IMR-90 (cell line): ENCODE measurements around the gene TF. TPM values are rescaled to one million over a fixed set of nuclear protein-coding genes. Genes with fewer than 3 reads are reported as not detected.

Experiments used
- ATAC-seq: fragments of 200-7000 bp; cut with Tn5 transposase; 2 replicates; pipeline ENCODE4 v1.9.1; 2020; ENCODE audit warnings: low read depth, mild to moderate bottlenecking, moderate library complexity
- BruUV-seq: library from RNA; stranded (reverse); fragments of 400-500 nt; replicated peaks from 2 replicates; lab custom pipeline; 2021; lab: Mats Ljungman, UMichigan
- CTCF ChIA-PET: fragments of 300-600 bp; formaldehyde crosslinking; extraction: SDS; loops from one replicate; lab custom pipeline; 2021; ENCODE audit warnings: antibody characterized with exemption; lab: Yijun Ruan, JAX
- POLR2A ChIA-PET: fragments of 300-600 bp; sonication (Branson Sonifier 250); formaldehyde crosslinking; loops from one replicate; lab custom pipeline; 2022; ENCODE audit warnings: antibody characterized with exemption; ENCODE audit not compliant: unreplicated experiment; lab: Charles Lee
- DNase-seq: peaks from one replicate; pipeline ENCODE4 v3.0.0; 2013
- H2AFZ ChIP-seq: replicated peaks from 2 replicates; pipeline ENCODE3; 2013; ENCODE audit warnings: low read length, mild to moderate bottlenecking; ENCODE audit not compliant: poor library complexity
- H2AK5ac ChIP-seq: 2 replicates; pipeline ENCODE4 v1.6.1; 2013; ENCODE audit warnings: low read depth, low read length, inconsistent platforms
- H2AK9ac ChIP-seq: replicated peaks from 2 replicates; pipeline ENCODE3; 2013; ENCODE audit warnings: mild to moderate bottlenecking, low read depth, low read length, moderate library complexity; ENCODE audit not compliant: poor library complexity
- H2BK120ac ChIP-seq: 2 replicates; pipeline ENCODE4 v1.6.1; 2013; ENCODE audit warnings: low read depth, low read length, inconsistent platforms
- H2BK15ac ChIP-seq: 3 replicates; pipeline ENCODE4 v1.6.1; 2013; ENCODE audit warnings: low read depth, low read length, inconsistent platforms
- H2BK20ac ChIP-seq: 2 replicates; pipeline ENCODE4 v1.6.1; 2013; ENCODE audit warnings: low read depth, mild to moderate bottlenecking, inconsistent platforms, low read length, moderate library complexity
- H2BK5ac ChIP-seq: 2 replicates; pipeline ENCODE4 v1.6.1; 2013; ENCODE audit warnings: mild to moderate bottlenecking, low read depth, low read length, inconsistent platforms; ENCODE audit not compliant: poor library complexity, severe bottlenecking
- H3K14ac ChIP-seq: replicated peaks from 2 replicates; pipeline ENCODE4 v1.6.1; 2013; ENCODE audit warnings: low read depth, low read length, inconsistent platforms
- H3K18ac ChIP-seq: 2 replicates; pipeline ENCODE4 v1.6.1; 2013; ENCODE audit warnings: low read depth, low read length, control low read depth
- H3K23ac ChIP-seq: 2 replicates; pipeline ENCODE4 v1.6.1; 2013; ENCODE audit warnings: low read depth, low read length, inconsistent platforms
- H3K27ac ChIP-seq: 2 replicates; pipeline ENCODE4 v1.5.1; 2013; ENCODE audit warnings: mild to moderate bottlenecking, control low read depth, low read length; ENCODE audit not compliant: insufficient read depth
- H3K27me3 ChIP-seq: 2 replicates; pipeline ENCODE4 v1.6.1; 2013; ENCODE audit warnings: low read length; ENCODE audit not compliant: control insufficient read depth, insufficient read depth
- H3K36me3 ChIP-seq: 2 replicates; pipeline ENCODE4 v1.6.1; 2013; ENCODE audit warnings: low read length, mixed read lengths; ENCODE audit not compliant: control insufficient read depth, insufficient read depth
- H3K4ac ChIP-seq: 2 replicates; pipeline ENCODE4 v1.6.1; 2013; ENCODE audit warnings: low read depth, low read length, inconsistent platforms
- H3K4me1 ChIP-seq: 2 replicates; pipeline ENCODE4 v1.6.1; 2013; ENCODE audit warnings: low read length, mixed read lengths; ENCODE audit not compliant: control insufficient read depth, insufficient read depth
- H3K4me2 ChIP-seq: 2 replicates; pipeline ENCODE4 v1.6.1; 2013; ENCODE audit warnings: low read depth, mild to moderate bottlenecking, control low read depth, low read length, moderate library complexity
- H3K4me3 ChIP-seq: 2 replicates; pipeline ENCODE4 v1.5.1; 2013; ENCODE audit warnings: low read depth, mild to moderate bottlenecking, control low read depth, low read length, moderate library complexity; ENCODE audit not compliant: insufficient read depth
- H3K56ac ChIP-seq: 2 replicates; pipeline ENCODE4 v1.6.1; 2013; ENCODE audit warnings: low read length, inconsistent platforms; ENCODE audit not compliant: insufficient read depth; ENCODE audit errors: extremely low read depth
- H3K79me1 ChIP-seq, 2 experiments: 2 replicates each; pipeline ENCODE4 v1.6.1; 2013; ENCODE audit warnings: low read length in 2 of 2, inconsistent platforms in 1 of 2, low read depth in 1 of 2
- H3K9ac ChIP-seq: 2 replicates; pipeline ENCODE4 v1.6.1; 2013; ENCODE audit warnings: low read depth, low read length, control low read depth
- H3K9me1 ChIP-seq: 2 replicates; pipeline ENCODE4 v1.6.1; 2013; ENCODE audit warnings: low read length, inconsistent platforms; ENCODE audit not compliant: insufficient read depth
- H3K9me3 ChIP-seq: 2 replicates; pipeline ENCODE4 v1.6.1; 2013; ENCODE audit warnings: low read length; ENCODE audit not compliant: control insufficient read depth, insufficient read depth
- H4K20me1 ChIP-seq: 2 replicates; pipeline ENCODE4 v1.6.1; 2013; ENCODE audit warnings: low read length, inconsistent platforms; ENCODE audit not compliant: insufficient read depth
- H4K5ac ChIP-seq: 2 replicates; pipeline ENCODE4 v1.6.1; 2013; ENCODE audit warnings: mild to moderate bottlenecking, low read depth, low read length, control low read depth
- H4K8ac ChIP-seq, 2 experiments: 2 replicates each; pipeline ENCODE4 v1.6.1; 2013; ENCODE audit warnings: low read depth in 2 of 2, low read length in 2 of 2, control low read depth in 1 of 2, inconsistent platforms in 1 of 2
- H4K91ac ChIP-seq: 2 replicates; pipeline ENCODE4 v1.6.1; 2013; ENCODE audit warnings: low read depth, low read length, inconsistent platforms; ENCODE audit not compliant: insufficient read depth
- BHLHE40 ChIP-seq: fragments of 150-350 bp; IDR thresholded peaks from 2 replicates; pipeline ENCODE4 v1.6.1; 2016; ENCODE audit warnings: mild to moderate bottlenecking, low read depth, low read length
- MAFK ChIP-seq: IDR thresholded peaks from 2 replicates; pipeline ENCODE4 v1.6.1; 2012; ENCODE audit warnings: low read depth, low read length, improper control_type of control experiment
- MAZ ChIP-seq: IDR thresholded peaks from 2 replicates; pipeline ENCODE4 v1.6.1; 2012; ENCODE audit warnings: low read depth, mild to moderate bottlenecking, low read length, improper control_type of control experiment, moderate library complexity, borderline replicate concordance
- MXI1 ChIP-seq: IDR thresholded peaks from 2 replicates; pipeline ENCODE4 v1.6.1; 2012; ENCODE audit warnings: low read depth, mild to moderate bottlenecking, low read length, moderate library complexity, borderline replicate concordance
- NFE2L2 ChIP-seq: fragments of 150-350 bp; IDR thresholded peaks from 2 replicates; pipeline ENCODE4 v1.6.1; 2016; ENCODE audit warnings: low read depth, mild to moderate bottlenecking, low read length
- RFX5 ChIP-seq: IDR thresholded peaks from 2 replicates; pipeline ENCODE4 v1.8.0; 2012; ENCODE audit warnings: low read depth, mild to moderate bottlenecking, low read length, moderate library complexity
- SMC3 ChIP-seq: fragments of 150-350 bp; IDR thresholded peaks from 2 replicates; pipeline ENCODE4 v1.6.1; 2016; ENCODE audit warnings: low read depth, mild to moderate bottlenecking, antibody characterized with exemption, low read length, moderate library complexity
- WGBS, 2 experiments: methylation state at CpG; one replicate each; pipeline versions ENCODE4 v1.1.5 to v1.1.7; 2013; ENCODE audit warnings: missing lambda C conversion rate in 2 of 2; ENCODE audit not compliant: insufficient read length in 1 of 2; ENCODE audit errors: extremely low coverage in 2 of 2; 5-methylcytosine and 5-hydroxymethylcytosine counted together
- dilution Hi-C: fragments of 300-500 bp; cut with HindIII; formaldehyde crosslinking; loops from one replicate; pipeline ENCODE4 v1.14.3; 2018; ENCODE audit warnings: low sequenced_read_pairs; ENCODE audit not compliant: unreplicated experiment
- in situ Hi-C: fragments of 300-500 bp; cut with MboI; formaldehyde crosslinking; loops from 3 replicates; pipeline ENCODE4 v1.14.3; 2019; ENCODE audit warnings: low sequenced_read_pairs, inconsistent platforms, mixed read lengths
- intact Hi-C: fragments of 100-400 bp; cut with micrococcal nuclease; formaldehyde crosslinking; loops from 2 replicates; pipeline ENCODE4 v1.10.0; 2022
- polyA plus RNA-seq, 3 experiments: library from polyadenylated mRNA; depleted of rRNA; stranded (reverse); fragments of >200 nt; gene quantifications; 2 replicates each; pipeline ENCODE4 v1.2.3, GENCODE V29; 2012; ENCODE audit warnings: low replicate concordance in 1 of 3
- total RNA-seq: library from RNA; depleted of rRNA; stranded (reverse); fragments of >200 nt; gene quantifications from 2 replicates; pipeline ENCODE4 v1.2.3, GENCODE V29; 2012
- TF ChIP-seq, protein P1 (sequence below): conservative IDR thresholded peaks from 2 replicates; pipeline ENCODE4 v1.5.1; 2012; ENCODE audit warnings: mild to moderate bottlenecking, low read depth, low read length, improper control_type of control experiment

Gene TF
- total and polyA plus RNA-seq, 2 of the 4 experiments (the other 2 are of a cell fraction) = 0.07 TPM; not detected in 1

DNA sequence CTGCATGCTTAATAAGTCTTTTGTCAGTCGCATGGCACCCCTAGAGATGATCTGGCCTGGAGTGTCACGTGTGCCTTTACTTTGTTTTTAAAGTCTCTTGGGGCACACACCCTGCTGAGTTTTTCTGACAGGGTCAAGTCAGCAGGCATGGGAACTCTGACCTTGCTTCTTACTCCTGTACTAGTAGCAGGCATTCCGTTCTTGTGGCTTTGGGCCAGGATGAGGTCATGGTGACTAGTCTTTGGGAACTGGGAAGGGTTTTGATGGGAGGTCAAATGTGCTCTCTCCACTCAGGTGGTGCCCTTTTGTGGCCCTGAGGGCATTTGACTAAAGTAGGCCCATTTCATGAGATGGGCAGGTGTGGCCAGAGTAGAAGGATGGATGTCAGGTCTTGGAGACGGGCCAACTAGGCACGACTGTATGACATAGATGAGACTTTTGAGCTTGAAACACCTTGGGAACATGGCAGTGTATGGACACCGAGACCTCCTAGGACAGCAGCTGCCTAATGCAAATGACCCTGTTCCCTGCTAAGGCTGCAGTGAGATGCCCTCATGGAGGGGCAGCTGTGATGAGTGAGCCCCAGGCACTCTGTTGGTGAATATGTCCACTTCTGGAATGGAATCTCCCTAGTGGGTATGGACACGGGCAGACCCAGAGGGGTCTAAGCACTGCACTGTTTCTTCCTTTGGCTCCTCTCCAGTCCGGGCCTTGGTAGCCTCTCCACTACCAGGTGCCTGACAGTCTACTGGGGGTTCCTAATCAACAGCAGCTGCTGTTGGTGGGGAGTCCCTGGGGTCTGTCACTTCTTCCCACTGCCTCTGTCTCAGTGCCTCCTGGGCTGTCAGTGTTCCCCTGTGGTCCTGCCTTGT is 75.8 kb downstream of the TF start (continued):
- TF ChIP-seq, protein P1, sequence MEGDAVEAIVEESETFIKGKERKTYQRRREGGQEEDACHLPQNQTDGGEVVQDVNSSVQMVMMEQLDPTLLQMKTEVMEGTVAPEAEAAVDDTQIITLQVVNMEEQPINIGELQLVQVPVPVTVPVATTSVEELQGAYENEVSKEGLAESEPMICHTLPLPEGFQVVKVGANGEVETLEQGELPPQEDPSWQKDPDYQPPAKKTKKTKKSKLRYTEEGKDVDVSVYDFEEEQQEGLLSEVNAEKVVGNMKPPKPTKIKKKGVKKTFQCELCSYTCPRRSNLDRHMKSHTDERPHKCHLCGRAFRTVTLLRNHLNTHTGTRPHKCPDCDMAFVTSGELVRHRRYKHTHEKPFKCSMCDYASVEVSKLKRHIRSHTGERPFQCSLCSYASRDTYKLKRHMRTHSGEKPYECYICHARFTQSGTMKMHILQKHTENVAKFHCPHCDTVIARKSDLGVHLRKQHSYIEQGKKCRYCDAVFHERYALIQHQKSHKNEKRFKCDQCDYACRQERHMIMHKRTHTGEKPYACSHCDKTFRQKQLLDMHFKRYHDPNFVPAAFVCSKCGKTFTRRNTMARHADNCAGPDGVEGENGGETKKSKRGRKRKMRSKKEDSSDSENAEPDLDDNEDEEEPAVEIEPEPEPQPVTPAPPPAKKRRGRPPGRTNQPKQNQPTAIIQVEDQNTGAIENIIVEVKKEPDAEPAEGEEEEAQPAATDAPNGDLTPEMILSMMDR = peak; percentile 40

DNA sequence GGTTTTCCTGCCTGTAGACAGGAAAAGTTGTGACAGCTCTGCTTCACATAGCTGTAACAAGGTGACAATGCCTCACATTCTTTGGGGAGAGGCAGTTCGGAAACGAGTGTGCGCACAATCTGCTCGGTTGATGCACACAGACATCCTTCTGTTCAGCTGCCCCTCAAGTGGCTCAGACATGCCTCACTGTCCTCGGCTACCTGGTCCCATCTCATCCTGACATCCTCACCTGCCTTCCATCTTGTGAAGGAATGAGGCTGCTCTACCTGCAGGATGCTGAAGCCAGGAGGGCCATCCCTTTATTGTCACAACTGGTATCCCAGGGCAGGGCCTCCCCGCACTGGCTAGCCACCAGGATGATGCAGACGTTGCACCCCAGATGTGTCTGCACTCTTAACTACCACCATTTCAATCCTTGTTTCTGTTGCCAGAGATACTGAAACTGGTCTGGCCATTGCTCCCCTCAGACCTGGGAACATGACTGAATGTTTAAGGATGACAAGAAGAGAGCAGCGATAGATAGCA is 78.8 kb downstream of the TF start:
- dilution Hi-C loops = no loop called here
- H3K4me3 ChIP-seq = no peak overlapping the region
- no peak overlapping the region for H4K5ac ChIP-seq
- H2BK120ac ChIP-seq = no peak overlapping the region
- no peak overlapping the region for H2AK9ac ChIP-seq
- CTCF ChIA-PET = no interaction called here
- BruUV-seq = no TSS peak
- peaks cover 0 to 3% of the 10 kb centered on the region in 2 experiments; a peak in 3 of 4 replicates for H3K79me1 ChIP-seq
- POLR2A ChIA-PET = no interaction called here
- DNase-seq (no peak), ATAC-seq (no peak)
- no peak overlapping the region for H3K4ac ChIP-seq
- TF ChIP-seq BHLHE40 = no peak
- no peak for TF ChIP-seq SMC3
- no peak for TF ChIP-seq RFX5
- TF ChIP-seq, protein P1 = no peak
- TF ChIP-seq MAZ = no peak
- no peak for TF ChIP-seq MAFK
- TF ChIP-seq MXI1 = no peak
- no peak for TF ChIP-seq NFE2L2
- no peak overlapping the region for H3K27ac ChIP-seq
- peaks cover 19% of the 10 kb centered on the region for H3K9me1 ChIP-seq
- H2BK20ac ChIP-seq = no peak overlapping the region
- no peak overlapping the region for H3K9ac ChIP-seq
- no peak overlapping the region for H2BK15ac ChIP-seq
- H3K56ac ChIP-seq = no peak overlapping the region
- H3K4me2 ChIP-seq = no peak overlapping the region
- H2BK5ac ChIP-seq = no peak overlapping the region
- no CpG with 5 or more reads among the region's 8 CpGs for WGBS, 2 experiments
- peaks cover 6% of the 10 kb centered on the region for H4K20me1 ChIP-seq
- no peaks in the 10 kb centered on the region for H3K9me3 ChIP-seq
- no peaks in the 10 kb centered on the region for H3K4me1 ChIP-seq
- no peak overlapping the region for H3K23ac ChIP-seq
- no peak overlapping the region for H2AFZ ChIP-seq
- H3K27me3 ChIP-seq = peaks cover 3% of the 10 kb centered on the region
- no peak overlapping the region for H2AK5ac ChIP-seq
- intact Hi-C loops = loop anchor here (5.0 kb wide), 1 partner anchor 387 kb away; no protein-coding TSS in a partner anchor
- H3K18ac ChIP-seq = no peak overlapping the region
- H3K14ac ChIP-seq = no peak overlapping the region
- H3K36me3 ChIP-seq = peaks cover 31% of the 10 kb centered on the region
- no peak overlapping the region for H4K8ac ChIP-seq
- in situ Hi-C loops = loop anchor here (10.0 to 25.0 kb wide), 3 partner anchors 363 to 662 kb away; partner anchors contain the start of genes ANAPC13 and CEP63
- no peak overlapping the region for H4K91ac ChIP-seq
